GM11168 (cell line): ENCODE results near the gene WWOX.

ENCODE experiments used
- in situ Hi-C: fragments of 300-500 bp; cut with MboI; formaldehyde crosslinking; loops from one replicate; pipeline ENCODE4 v1.12.0; 2022; ENCODE audit warnings: low sequenced_read_pairs; ENCODE audit not compliant: unreplicated experiment

The WWOX gene

GRCh38 chr16:79136955-79137354 is 1037.5 kb downstream of the WWOX start:
- in situ Hi-C loops = no loop called here

GRCh38 chr16:79137426-79137939 is 1038.0 kb downstream of the WWOX start:
- in situ Hi-C loops = no loop called here

GRCh38 chr16:79139799-79140198 is 1040.3 kb downstream of the WWOX start:
- in situ Hi-C loops = no loop called here

- in situ Hi-C loops = no loop called here
Measured at GRCh38 chr16:79143026-79143425, 1043.6 kb downstream of the WWOX start.

- in situ Hi-C loops = no loop called here
Measured at GRCh38 chr16:79150151-79150550, 1050.7 kb downstream of the WWOX start.

GRCh38 chr16:79150632-79151310 is 1051.3 kb downstream of the WWOX start:
- in situ Hi-C loops = no loop called here

GRCh38 chr16:79154086-79154485 is 1054.6 kb downstream of the WWOX start:
- in situ Hi-C loops = no loop called here

- in situ Hi-C loops = no loop called here
Measured at GRCh38 chr16:79155471-79155870, 1056.0 kb downstream of the WWOX start.

- in situ Hi-C loops = no loop called here
Measured at GRCh38 chr16:79155904-79156303, 1056.5 kb downstream of the WWOX start.

- in situ Hi-C loops = no loop called here
Measured at GRCh38 chr16:79156761-79157160, 1057.3 kb downstream of the WWOX start.

- in situ Hi-C loops = no loop called here
Measured at GRCh38 chr16:79158337-79158736, 1058.9 kb downstream of the WWOX start.

GRCh38 chr16:79159261-79160049 is 1060.0 kb downstream of the WWOX start:
- in situ Hi-C loops = no loop called here

GRCh38 chr16:79162977-79163376 is 1063.5 kb downstream of the WWOX start:
- in situ Hi-C loops = no loop called here

- in situ Hi-C loops = no loop called here
Measured at GRCh38 chr16:79163691-79164387, 1064.4 kb downstream of the WWOX start.

GRCh38 chr16:79164388-79164995 is 1065.0 kb downstream of the WWOX start:
- in situ Hi-C loops = no loop called here

GRCh38 chr16:79165079-79165478 is 1065.6 kb downstream of the WWOX start:
- in situ Hi-C loops = no loop called here

GRCh38 chr16:79165506-79165905 is 1066.1 kb downstream of the WWOX start:
- in situ Hi-C loops = no loop called here

- in situ Hi-C loops = no loop called here
Measured at GRCh38 chr16:79167893-79168292, 1068.4 kb downstream of the WWOX start.

- in situ Hi-C loops = no loop called here
Measured at GRCh38 chr16:79168321-79168720, 1068.9 kb downstream of the WWOX start.

GRCh38 chr16:79169239-79169638 is 1069.8 kb downstream of the WWOX start:
- in situ Hi-C loops = no loop called here
